Neuronal stem cell (in vitro differentiated cells): ENCODE measurements around the gene TMEM243.

ENCODE experiments used
- DNase-seq: peaks from one replicate; pipeline ENCODE4 v3.0.0-alpha.2; 2013; ENCODE audit warnings: low spot score
- H2AFZ ChIP-seq: one replicate; pipeline ENCODE4 v1.6.1; 2013; ENCODE audit warnings: mild to moderate bottlenecking, low read length, inconsistent platforms
- H2AK5ac ChIP-seq: 2 replicates; pipeline ENCODE4 v1.6.1; 2013; ENCODE audit warnings: low read depth, mild to moderate bottlenecking, inconsistent platforms, low read length, moderate library complexity, mixed read lengths
- H2BK120ac ChIP-seq: 2 replicates; pipeline ENCODE4 v1.6.1; 2013; ENCODE audit warnings: low read depth, mild to moderate bottlenecking, inconsistent platforms, low read length, moderate library complexity, mixed read lengths
- H2BK12ac ChIP-seq: one replicate; pipeline ENCODE4 v1.6.1; 2013; ENCODE audit warnings: low read length, inconsistent platforms
- H2BK15ac ChIP-seq: 2 replicates; pipeline ENCODE4 v1.6.1; 2013; ENCODE audit warnings: mild to moderate bottlenecking, low read length, inconsistent platforms, mixed read lengths
- H2BK5ac ChIP-seq: one replicate; pipeline ENCODE4 v1.6.1; 2013; ENCODE audit warnings: inconsistent platforms, mild to moderate bottlenecking, low read length, moderate library complexity
- H3K14ac ChIP-seq: one replicate; pipeline ENCODE4 v1.6.1; 2013; ENCODE audit warnings: low read length, inconsistent platforms
- H3K18ac ChIP-seq: 2 replicates; pipeline ENCODE4 v1.6.1; 2013; ENCODE audit warnings: low read length, inconsistent platforms
- H3K23ac ChIP-seq: 2 replicates; pipeline ENCODE4 v1.6.1; 2013; ENCODE audit warnings: low read depth, mild to moderate bottlenecking, mixed read lengths, low read length, inconsistent platforms; ENCODE audit not compliant: poor library complexity
- H3K27ac ChIP-seq: replicated peaks from 3 replicates; pipeline ENCODE4 v1.5.1; 2013; ENCODE audit warnings: low read length, inconsistent platforms
- H3K27me3 ChIP-seq, 3 experiments: 2 replicates each; pipeline ENCODE4 v1.6.1; 2013; ENCODE audit warnings: low read length in 3 of 3, mild to moderate bottlenecking in 2 of 3, inconsistent platforms in 1 of 3, low read depth in 1 of 3, mixed read lengths in 1 of 3, moderate library complexity in 1 of 3; ENCODE audit not compliant: control insufficient read depth in 3 of 3, insufficient read depth in 3 of 3
- H3K36me3 ChIP-seq, 2 donors: replicated peaks in 1 of 2; 2 replicates each; pipeline ENCODE4 v1.6.1; 2013; ENCODE audit warnings: low read length in 2 of 2; ENCODE audit not compliant: control insufficient read depth in 2 of 2, insufficient read depth in 2 of 2
- H3K4ac ChIP-seq: 2 replicates; pipeline ENCODE4 v1.6.1; 2013; ENCODE audit warnings: inconsistent platforms, mild to moderate bottlenecking, low read length, moderate library complexity
- H3K4me1 ChIP-seq, 2 donors: 1 replicate in 1 of 2; 2 replicates in 1 of 2; pipeline ENCODE4 v1.6.1; 2013; ENCODE audit warnings: low read length in 2 of 2, low read depth in 1 of 2; ENCODE audit not compliant: control insufficient read depth in 2 of 2, insufficient read depth in 1 of 2
- H3K4me2 ChIP-seq: one replicate; pipeline ENCODE4 v1.6.1; 2013; ENCODE audit warnings: mild to moderate bottlenecking, low read length, inconsistent platforms; ENCODE audit not compliant: insufficient read depth, poor library complexity, severe bottlenecking
- H3K4me3 ChIP-seq, 2 donors: 2 replicates each; pipeline ENCODE4 v1.5.1; 2013; ENCODE audit warnings: low read length in 2 of 2, mild to moderate bottlenecking in 2 of 2, inconsistent platforms in 1 of 2, moderate library complexity in 1 of 2
- H3K79me1 ChIP-seq: one replicate; pipeline ENCODE4 v1.6.1; 2013; ENCODE audit warnings: low read depth, mild to moderate bottlenecking, inconsistent platforms, low read length, moderate library complexity
- H3K9ac ChIP-seq: one replicate; pipeline ENCODE4 v1.6.1; 2013; ENCODE audit warnings: mild to moderate bottlenecking, low read depth, low read length, inconsistent platforms; ENCODE audit not compliant: poor library complexity
- H3K9me3 ChIP-seq, 2 donors: replicated peaks in 1 of 2; 2 replicates each; pipeline versions ENCODE3 to v1.6.1; 2013; ENCODE audit warnings: low read length in 2 of 2, mild to moderate bottlenecking in 2 of 2, inconsistent platforms in 1 of 2, low read depth in 1 of 2, mixed read lengths in 1 of 2, moderate library complexity in 1 of 2; ENCODE audit not compliant: control insufficient read depth in 2 of 2, insufficient read depth in 1 of 2
- H4K8ac ChIP-seq: one replicate; pipeline ENCODE4 v1.6.1; 2013; ENCODE audit warnings: low read depth, mild to moderate bottlenecking, inconsistent platforms, low read length, moderate library complexity
- H4K91ac ChIP-seq: one replicate; pipeline ENCODE4 v1.6.1; 2013; ENCODE audit warnings: low read length, low read depth, mild to moderate bottlenecking, inconsistent platforms; ENCODE audit not compliant: poor library complexity
- WGBS, 2 donors: extraction: QIAGEN DNeasy Blood & Tissue Kit; methylation state at CpG; one replicate each; pipeline ENCODE4 v1.1.7; 2013; ENCODE audit warnings: missing lambda C conversion rate in 2 of 2, mixed read lengths in 1 of 2; ENCODE audit not compliant: insufficient read length in 2 of 2, insufficient replicate concordance in 1 of 2; ENCODE audit errors: extremely low coverage in 2 of 2; 5-methylcytosine and 5-hydroxymethylcytosine counted together

Gene TMEM243

GRCh38 chr7:87171282-87171934 is 48.1 kb downstream of the TMEM243 start:
- H4K91ac ChIP-seq: no peak overlapping the region
- H3K4me3 ChIP-seq: no peak overlapping the region
- no peaks in the 10 kb centered on the region for H3K4me1 ChIP-seq
- H3K9ac ChIP-seq: no peak overlapping the region
- no peak overlapping the region for H2BK15ac ChIP-seq
- H3K4me2 ChIP-seq: no peak overlapping the region
- H2AK5ac ChIP-seq: no peak overlapping the region
- no peak overlapping the region for H4K8ac ChIP-seq
- H2BK5ac ChIP-seq: no peak overlapping the region
- no peaks in the 10 kb centered on the region for H3K79me1 ChIP-seq
- peaks cover 23 to 100% of the 10 kb centered on the region in 2 donors for H3K36me3 ChIP-seq
- no peak overlapping the region for H3K18ac ChIP-seq
- no peak overlapping the region for H3K27ac ChIP-seq
- H3K9me3 ChIP-seq: no peaks in the 10 kb centered on the region
- H2AFZ ChIP-seq: no peak overlapping the region
- H3K4ac ChIP-seq: no peak overlapping the region
- H3K14ac ChIP-seq: no peak overlapping the region
- H2BK12ac ChIP-seq: no peak overlapping the region
- DNase-seq: no peak
- no peaks in the 10 kb centered on the region for H3K27me3 ChIP-seq
- no peak overlapping the region for H3K23ac ChIP-seq
- no peak overlapping the region for H2BK120ac ChIP-seq

- no peaks in the 10 kb centered on the region for H3K4me1 ChIP-seq
- H2BK12ac ChIP-seq: no peak overlapping the region
- H2BK5ac ChIP-seq: no peak overlapping the region
- WGBS, 2 donors: no CpG with 5 or more reads among the region's 3 CpGs
- H2AK5ac ChIP-seq: no peak overlapping the region
- no peak overlapping the region for H4K8ac ChIP-seq
- no peaks in the 10 kb centered on the region for H3K79me1 ChIP-seq
- no peak overlapping the region for H3K4ac ChIP-seq
- peaks cover 24 to 100% of the 10 kb centered on the region in 2 donors for H3K36me3 ChIP-seq
- H3K27me3 ChIP-seq: no peaks in the 10 kb centered on the region
- H3K4me2 ChIP-seq: no peak overlapping the region
- no peak overlapping the region for H3K18ac ChIP-seq
- H3K9me3 ChIP-seq: no peaks in the 10 kb centered on the region
- H2AFZ ChIP-seq: no peak overlapping the region
- no peak overlapping the region for H4K91ac ChIP-seq
- no peak for DNase-seq
- H3K23ac ChIP-seq: no peak overlapping the region
- no peak overlapping the region for H3K14ac ChIP-seq
- H3K27ac ChIP-seq: no peak overlapping the region
- no peak overlapping the region for H2BK120ac ChIP-seq
- H3K4me3 ChIP-seq: no peak overlapping the region
- no peak overlapping the region for H2BK15ac ChIP-seq
- H3K9ac ChIP-seq: no peak overlapping the region
These were observed 48.7 kb downstream of the TMEM243 start for GRCh38 chr7:87170828-87171227.

GRCh38 chr7:87164433-87164832 is 55.1 kb downstream of the TMEM243 start:
- no peak for DNase-seq

GRCh38 chr7:87159538-87159937 is 60.0 kb downstream of the TMEM243 start:
- H3K4me1 ChIP-seq: peaks cover 0 to 11% of the 10 kb centered on the region in 2 donors
- no peak overlapping the region for H3K18ac ChIP-seq
- DNase-seq: no peak
- no peak overlapping the region for H3K14ac ChIP-seq
- no peak overlapping the region for H4K8ac ChIP-seq
- no peak overlapping the region for H2AFZ ChIP-seq
- H3K27ac ChIP-seq: no peak overlapping the region
- H3K9me3 ChIP-seq: no peaks in the 10 kb centered on the region
- no peak overlapping the region for H3K4me2 ChIP-seq
- H3K4me3 ChIP-seq: no peak overlapping the region
- no peak overlapping the region for H3K9ac ChIP-seq
- H2BK120ac ChIP-seq: no peak overlapping the region
- no peak overlapping the region for H3K4ac ChIP-seq
- H3K79me1 ChIP-seq: no peaks in the 10 kb centered on the region
- no peak overlapping the region for H2BK12ac ChIP-seq
- no peak overlapping the region for H2BK15ac ChIP-seq
- no CpG with 5 or more reads among the region's 2 CpGs for WGBS, 2 donors
- no peaks in the 10 kb centered on the region for H3K27me3 ChIP-seq
- no peak overlapping the region for H2AK5ac ChIP-seq
- peaks cover 3 to 83% of the 10 kb centered on the region in 2 donors for H3K36me3 ChIP-seq
- H4K91ac ChIP-seq: no peak overlapping the region
- no peak overlapping the region for H2BK5ac ChIP-seq
- no peak overlapping the region for H3K23ac ChIP-seq

More at GRCh38 chr7:87164433-87164832, 55.1 kb downstream of the TMEM243 start:
- no peak overlapping the region for H3K4ac ChIP-seq
- H3K4me2 ChIP-seq: no peak overlapping the region
- no peaks in the 10 kb centered on the region for H3K27me3 ChIP-seq
- H3K14ac ChIP-seq: no peak overlapping the region
- H2BK15ac ChIP-seq: no peak overlapping the region
- no peaks in the 10 kb centered on the region for H3K9me3 ChIP-seq
- H3K23ac ChIP-seq: no peak overlapping the region
- no peak overlapping the region for H2BK120ac ChIP-seq
- no peak overlapping the region for H4K91ac ChIP-seq
- no CpG with 5 or more reads among the region's 2 CpGs for WGBS, 2 donors
- no peak overlapping the region for H4K8ac ChIP-seq
- H2AFZ ChIP-seq: no peak overlapping the region
- H3K18ac ChIP-seq: no peak overlapping the region
- H3K36me3 ChIP-seq: peaks cover 17 to 91% of the 10 kb centered on the region in 2 donors
- H3K4me1 ChIP-seq: no peaks in the 10 kb centered on the region
- H2BK5ac ChIP-seq: no peak overlapping the region
- H3K27ac ChIP-seq: no peak overlapping the region
- no peak overlapping the region for H3K4me3 ChIP-seq
- no peak overlapping the region for H3K9ac ChIP-seq
- H2BK12ac ChIP-seq: no peak overlapping the region
- H3K79me1 ChIP-seq: no peaks in the 10 kb centered on the region
- H2AK5ac ChIP-seq: no peak overlapping the region
